ENCODE measurements around the gene CACNA2D1. TPM values are rescaled to one million over a fixed set of nuclear protein-coding genes. Genes with fewer than 3 reads are reported as not detected.

CACNA2D1 gene
- total RNA-seq, 1 experiment from 2014 or later: 36.2 TPM

DNA sequence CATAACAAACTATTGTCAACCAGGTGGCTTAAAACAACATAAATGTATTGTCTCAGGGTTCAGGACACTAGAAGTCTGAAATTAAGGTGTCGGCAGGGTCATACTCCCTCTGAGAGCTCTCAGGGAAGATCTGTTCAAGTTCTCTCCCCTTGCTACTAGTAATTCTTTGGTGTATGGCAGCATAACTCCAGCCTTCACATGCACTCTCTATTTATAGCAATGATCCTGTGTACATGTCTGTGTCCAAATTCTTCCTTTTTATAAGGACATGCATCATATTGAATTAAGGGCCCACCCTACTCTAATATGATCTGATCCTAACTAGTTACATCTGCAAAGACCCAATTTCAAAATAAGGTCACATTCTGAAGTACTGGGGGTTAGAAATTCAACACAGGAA is 27.2 kb downstream of the CACNA2D1 start:
- H2BK12ac ChIP-seq (ENCODE audit: insufficient read length, low read depth, low read length): no peak overlapping the region
- no peak overlapping the region for H2AFZ ChIP-seq (ENCODE audit: low read length)
- no peak overlapping the region for H2BK15ac ChIP-seq (ENCODE audit: low read depth, low read length)
- H3K4me1 Mint-ChIP-seq: peaks cover 9 to 11% of the 10 kb centered on the region in 2 experiments
- H3K4me3 Mint-ChIP-seq: no peak overlapping the region
- no peaks in the 10 kb centered on the region for H3K23me2 ChIP-seq (ENCODE audit: insufficient read length, low read depth, low read length, poor library complexity, severe bottlenecking)
- no peak overlapping the region for H4K8ac ChIP-seq (replicated peaks; ENCODE audit: insufficient read length, low read depth, low read length)
- no peak overlapping the region for H4K5ac ChIP-seq (ENCODE audit: insufficient read length, low read depth, low read length)
- no peak overlapping the region for H3K18ac ChIP-seq (ENCODE audit: insufficient read length, low read depth, low read length)
- H3K4ac ChIP-seq (ENCODE audit: low read depth, low read length): no peak overlapping the region
- H2BK5ac ChIP-seq (ENCODE audit: insufficient read length, low read length): no peak overlapping the region
- no peaks in the 10 kb centered on the region for H4K20me1 ChIP-seq (ENCODE audit: control insufficient read depth, insufficient read depth, insufficient read length)
- H3K23ac ChIP-seq (ENCODE audit: insufficient read length, low read depth, low read length): no peak overlapping the region
- H4K91ac ChIP-seq (ENCODE audit: insufficient read length, low read depth, low read length): no peak overlapping the region
- peaks cover 0 to 1% of the 10 kb centered on the region in 2 experiments; a peak in 1 of 5 replicates for H3K9me3 Mint-ChIP-seq
- H3K79me2 ChIP-seq (ENCODE audit: insufficient read depth, low read length): no peaks in the 10 kb centered on the region; the same call in 1 of the 2 replicates
- H3K27ac ChIP-seq (ENCODE audit: insufficient read length, low read depth, low read length): no peak overlapping the region
- TF ChIP-seq, protein P1, sequence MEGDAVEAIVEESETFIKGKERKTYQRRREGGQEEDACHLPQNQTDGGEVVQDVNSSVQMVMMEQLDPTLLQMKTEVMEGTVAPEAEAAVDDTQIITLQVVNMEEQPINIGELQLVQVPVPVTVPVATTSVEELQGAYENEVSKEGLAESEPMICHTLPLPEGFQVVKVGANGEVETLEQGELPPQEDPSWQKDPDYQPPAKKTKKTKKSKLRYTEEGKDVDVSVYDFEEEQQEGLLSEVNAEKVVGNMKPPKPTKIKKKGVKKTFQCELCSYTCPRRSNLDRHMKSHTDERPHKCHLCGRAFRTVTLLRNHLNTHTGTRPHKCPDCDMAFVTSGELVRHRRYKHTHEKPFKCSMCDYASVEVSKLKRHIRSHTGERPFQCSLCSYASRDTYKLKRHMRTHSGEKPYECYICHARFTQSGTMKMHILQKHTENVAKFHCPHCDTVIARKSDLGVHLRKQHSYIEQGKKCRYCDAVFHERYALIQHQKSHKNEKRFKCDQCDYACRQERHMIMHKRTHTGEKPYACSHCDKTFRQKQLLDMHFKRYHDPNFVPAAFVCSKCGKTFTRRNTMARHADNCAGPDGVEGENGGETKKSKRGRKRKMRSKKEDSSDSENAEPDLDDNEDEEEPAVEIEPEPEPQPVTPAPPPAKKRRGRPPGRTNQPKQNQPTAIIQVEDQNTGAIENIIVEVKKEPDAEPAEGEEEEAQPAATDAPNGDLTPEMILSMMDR (conservative IDR thresholded peaks at IDR 0.05): no peak
- H2AK5ac ChIP-seq (ENCODE audit: insufficient read length, low read length): no peak overlapping the region
- peaks cover 2 to 5% (median 3%) of the 10 kb centered on the region in 3 experiments; a peak in 4 of 7 replicates for H3K36me3 Mint-ChIP-seq (ENCODE audit: insufficient read depth in 1 of 3, low read depth in 3 of 3)
- no peak for DNase-seq
- no peak overlapping the region for H3K9ac ChIP-seq (ENCODE audit: extremely low read depth, insufficient read length, low read length)
- no peaks in the 10 kb centered on the region for H3K27me3 Mint-ChIP-seq (ENCODE audit: low read depth)
- H3K9me3 ChIP-seq (ENCODE audit: control insufficient read depth, low read depth, low read length): no peaks in the 10 kb centered on the region
- H3K4me1 ChIP-seq (ENCODE audit: insufficient read depth, low read length): no peaks in the 10 kb centered on the region
- H2BK120ac ChIP-seq (ENCODE audit: low read depth, low read length, poor library complexity, severe bottlenecking): no peak overlapping the region
- H3K27me3 ChIP-seq (ENCODE audit: insufficient read depth, low read length): no peaks in the 10 kb centered on the region
- no peak overlapping the region for H3K56ac ChIP-seq (ENCODE audit: insufficient read length, low read depth, low read length)
- no peak overlapping the region for H3T11ph ChIP-seq (ENCODE audit: low read length)
- H3K14ac ChIP-seq (ENCODE audit: insufficient read depth, low read length): no peak overlapping the region
- no peak overlapping the region for H3K4me2 ChIP-seq (ENCODE audit: insufficient read depth, insufficient read length, low read length)
- no peaks in the 10 kb centered on the region for H3K79me1 ChIP-seq (ENCODE audit: insufficient read depth, low read depth, low read length, poor library complexity, severe bottlenecking)
- no peak overlapping the region for H2BK20ac ChIP-seq (ENCODE audit: low read depth, low read length, poor library complexity, severe bottlenecking)
- no CpG with 5 or more reads among the region's 1 CpG for WGBS (ENCODE audit: extremely low coverage, insufficient read length, low lambda C conversion rate)
- no peak overlapping the region for H3K27ac Mint-ChIP-seq
